Measurements from ENCODE around the gene ABHD5.

Gene ABHD5

GRCh38 chr3:43732747-43733425, 42.1 kb downstream of the ABHD5 start:
- Histone ChIP-seq H3K36me3 (ENCODE audit: insufficient read depth, low read length) (no peaks in the 10 kb centered on the region), H3K9me3 (ENCODE audit: low read length) (no peaks in the 10 kb centered on the region), H3K9me2 (ENCODE audit: low read depth, low read length) (no peaks in the 10 kb centered on the region), H3K27ac (ENCODE audit: low read depth, low read length, poor library complexity, severe bottlenecking) (no peak overlapping the region), H2AFZ (ENCODE audit: low read length) (no peak overlapping the region), H3K4me1 (ENCODE audit: insufficient read depth, low read length, severe bottlenecking) (no peaks in the 10 kb centered on the region), H3F3A (ENCODE audit: insufficient read depth, low read length) (no peaks in the 10 kb centered on the region), H3K9ac (ENCODE audit: low read length) (no peak overlapping the region), H3K4me3 (ENCODE audit: low read depth, low read length, poor library complexity, severe bottlenecking) (no peak overlapping the region), H3K27me3 (ENCODE audit: insufficient read depth, low read length) (no peaks in the 10 kb centered on the region), H3K79me2 (ENCODE audit: insufficient read depth, low read length) (no peaks in the 10 kb centered on the region), H3K4me2 (ENCODE audit: low read length) (no peak overlapping the region), H4K20me1 (ENCODE audit: insufficient read depth, low read length) (no peaks in the 10 kb centered on the region)
- TF ChIP-seq CTCF (IDR thresholded peaks at IDR 0.05; ENCODE audit: low read length) = no peak
- TF ChIP-seq EZH2 (IDR thresholded peaks at IDR 0.05; ENCODE audit: borderline replicate concordance, low read length) = no peak

DNA sequence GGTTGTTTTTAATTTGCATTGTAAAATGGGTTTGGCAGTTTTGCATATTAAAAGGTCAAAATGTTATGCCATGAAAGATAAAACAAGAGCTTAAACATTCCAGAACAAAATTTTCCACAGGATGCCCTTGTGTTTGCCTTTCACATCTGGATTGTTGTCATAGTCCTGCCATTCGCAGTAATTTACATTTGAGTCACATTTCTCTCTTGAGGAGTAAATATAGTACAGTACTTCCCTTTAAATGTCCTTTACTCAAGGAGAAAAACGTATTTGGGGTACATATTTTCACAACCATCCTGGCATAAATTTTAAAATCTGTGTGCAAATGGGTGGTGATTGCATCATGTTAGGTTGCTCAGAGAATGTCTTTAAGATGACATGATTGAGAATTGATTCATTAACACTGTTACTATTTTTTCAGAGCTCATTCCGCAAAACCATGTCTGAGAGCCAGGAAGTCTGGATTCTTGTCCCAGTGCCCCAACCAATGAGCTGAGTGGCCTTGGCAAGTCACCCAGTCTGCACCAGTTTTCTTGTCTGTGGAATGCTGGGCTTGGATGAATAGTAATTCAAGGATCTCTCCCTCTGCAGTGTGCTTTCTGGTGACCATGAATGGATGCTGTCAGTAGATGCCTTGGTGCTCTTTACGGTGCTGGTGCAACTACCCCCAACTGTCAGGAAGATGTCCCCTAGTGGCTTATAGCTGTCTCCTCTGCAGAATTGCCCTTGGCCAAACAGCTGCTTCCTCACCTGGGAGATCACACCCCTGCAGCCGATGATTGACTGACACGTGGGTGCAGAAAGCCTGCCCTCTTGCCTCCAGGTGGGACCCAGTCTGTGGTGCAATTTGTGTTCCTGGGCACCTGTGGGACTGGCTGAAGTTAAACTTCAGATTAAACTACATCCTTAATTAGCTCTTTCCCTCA, 43.0 kb downstream of the ABHD5 start:
- Histone ChIP-seq H3K79me2 (ENCODE audit: insufficient read depth, low read length) (no peaks in the 10 kb centered on the region), H3K4me3 (ENCODE audit: low read depth, low read length, poor library complexity, severe bottlenecking) (no peak overlapping the region), H4K20me1 (ENCODE audit: insufficient read depth, low read length) (no peaks in the 10 kb centered on the region), H3K9me2 (ENCODE audit: low read depth, low read length) (no peaks in the 10 kb centered on the region), H3K9ac (ENCODE audit: low read length) (no peak overlapping the region), H3K9me3 (ENCODE audit: low read length) (no peaks in the 10 kb centered on the region), H3K4me1 (ENCODE audit: insufficient read depth, low read length, severe bottlenecking) (no peaks in the 10 kb centered on the region), H3K4me2 (ENCODE audit: low read length) (no peak overlapping the region), H3K36me3 (ENCODE audit: insufficient read depth, low read length) (no peaks in the 10 kb centered on the region), H3K27ac (ENCODE audit: low read depth, low read length, poor library complexity, severe bottlenecking) (no peak overlapping the region), H3F3A (ENCODE audit: insufficient read depth, low read length) (no peaks in the 10 kb centered on the region), H3K27me3 (ENCODE audit: insufficient read depth, low read length) (no peaks in the 10 kb centered on the region), H2AFZ (ENCODE audit: low read length) (no peak overlapping the region)
- TF ChIP-seq EZH2 (IDR thresholded peaks at IDR 0.05; ENCODE audit: borderline replicate concordance, low read length) (no peak), CTCF (IDR thresholded peaks at IDR 0.05; ENCODE audit: low read length) (no peak)

GRCh38 chr3:43734685-43735084, 43.9 kb downstream of the ABHD5 start:
- no peaks in the 10 kb centered on the region for H3K4me1 ChIP-seq (ENCODE audit: insufficient read depth, low read length, severe bottlenecking)
- no peak overlapping the region for H2AFZ ChIP-seq (ENCODE audit: low read length)
- TF ChIP-seq CTCF (IDR thresholded peaks at IDR 0.05; ENCODE audit: low read length) (no peak), EZH2 (IDR thresholded peaks at IDR 0.05; ENCODE audit: borderline replicate concordance, low read length) (no peak)
- H3K9ac ChIP-seq (ENCODE audit: low read length) = no peak overlapping the region
- H3K9me2 ChIP-seq (ENCODE audit: low read depth, low read length) = no peaks in the 10 kb centered on the region
- no peak overlapping the region for H3K27ac ChIP-seq (ENCODE audit: low read depth, low read length, poor library complexity, severe bottlenecking)
- no peak overlapping the region for H3K4me3 ChIP-seq (ENCODE audit: low read depth, low read length, poor library complexity, severe bottlenecking)
- H3F3A ChIP-seq (ENCODE audit: insufficient read depth, low read length) = no peaks in the 10 kb centered on the region
- H3K36me3 ChIP-seq (ENCODE audit: insufficient read depth, low read length) = no peaks in the 10 kb centered on the region
- H3K4me2 ChIP-seq (ENCODE audit: low read length) = no peak overlapping the region
- H3K79me2 ChIP-seq (ENCODE audit: insufficient read depth, low read length) = no peaks in the 10 kb centered on the region
- no peaks in the 10 kb centered on the region for H3K9me3 ChIP-seq (ENCODE audit: low read length)
- no peaks in the 10 kb centered on the region for H3K27me3 ChIP-seq (ENCODE audit: insufficient read depth, low read length)
- no peaks in the 10 kb centered on the region for H4K20me1 ChIP-seq (ENCODE audit: insufficient read depth, low read length)

Measured in OCI-LY1 (cell line).